Measurements from ENCODE around the gene BRD1.
A peak's percentile ranks its signal among the peaks of the same experiment; 100 is the strongest.
"Not testable (repeated sequence)": the region's sequence is repeated elsewhere in the genome, so short reads cannot be mapped to it uniquely, and the experiment has no call there.

The BRD1 gene

DNA sequence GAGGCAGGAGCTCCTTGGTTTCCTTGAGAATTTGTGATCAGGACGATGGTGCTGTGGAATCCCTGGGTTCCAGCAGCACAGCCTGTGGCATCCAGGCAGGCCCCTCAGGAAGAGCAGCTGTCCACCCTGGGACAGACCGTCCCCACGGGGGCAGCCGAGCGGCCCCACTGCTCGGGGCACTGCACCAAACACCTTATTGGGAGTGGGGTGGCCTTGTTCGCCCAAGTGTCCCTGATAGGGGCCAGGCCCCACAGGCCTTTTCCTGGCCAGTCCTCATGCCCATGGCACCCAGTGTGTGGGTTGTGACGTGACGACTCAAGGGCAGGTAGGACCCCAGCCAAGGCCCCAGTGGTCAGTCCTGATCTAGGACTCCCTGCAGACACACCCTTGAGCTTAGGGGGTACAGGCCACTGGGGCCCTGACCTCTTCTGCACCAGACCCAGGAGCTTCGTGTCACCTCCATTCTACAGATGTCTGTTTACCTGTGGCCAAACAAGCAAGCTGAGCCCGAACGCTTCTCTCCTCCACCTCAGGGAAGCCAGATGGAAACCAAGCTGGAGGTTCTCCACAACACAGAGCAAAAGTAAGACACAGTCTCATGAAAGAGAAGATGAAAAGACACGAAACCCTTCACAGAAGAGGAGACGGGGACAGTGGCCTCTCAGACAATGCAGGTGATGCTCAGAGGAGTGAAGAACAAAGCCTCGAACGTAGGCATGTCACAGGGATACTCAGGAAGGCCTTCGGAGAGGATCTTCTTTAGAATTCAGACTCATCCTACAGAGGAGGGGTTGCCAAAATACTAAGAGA, 1.6 kb upstream of the BRD1 start:
- H3K9me3 ChIP-seq (ENCODE audit: insufficient read depth, low read depth, low read length) = peaks cover 21% of the 10 kb centered on the region
- no peak overlapping the region for H3K9ac ChIP-seq (ENCODE audit: low read depth, low read length)
- no peaks in the 10 kb centered on the region for H3K27me3 ChIP-seq (ENCODE audit: insufficient read depth, low read length)
- peaks cover 13% of the 10 kb centered on the region for H3K36me3 ChIP-seq (ENCODE audit: insufficient read depth, low read depth, low read length)
- H3K27ac ChIP-seq (ENCODE audit: low read length) = no peak overlapping the region
- H3K4me1 ChIP-seq (ENCODE audit: insufficient read depth, low read length) = 0 out of 2 replicates have a peak, but pooled peaks cover 4% of the 10 kb centered on the region
- no peak overlapping the region for H3K4me3 ChIP-seq (ENCODE audit: low read length)

DNA sequence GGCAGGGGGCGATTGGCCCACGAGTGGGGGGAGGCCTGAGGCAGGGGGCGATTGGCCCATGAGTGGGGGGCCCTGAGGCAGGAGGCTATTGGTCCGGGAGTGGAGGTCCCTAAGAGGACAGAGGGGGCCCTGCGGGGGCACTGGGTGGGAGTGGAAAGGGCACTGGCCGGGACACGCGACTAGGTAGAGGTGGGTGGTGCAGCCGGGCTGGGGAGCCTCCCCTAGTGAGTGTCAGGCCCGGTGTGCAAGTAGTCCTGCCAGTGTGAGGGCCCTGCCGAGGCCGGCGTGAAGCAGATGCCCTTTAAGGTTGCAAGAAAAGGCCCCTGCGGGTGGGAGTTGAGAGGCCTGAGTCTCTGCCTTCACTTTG, 909 bp upstream of the BRD1 start:
- Histone ChIP-seq H3K9me3 (ENCODE audit: insufficient read depth, low read depth, low read length) (peaks cover 21% of the 10 kb centered on the region), H3K27ac (ENCODE audit: low read length) (no peak overlapping the region), H3K36me3 (ENCODE audit: insufficient read depth, low read depth, low read length) (peaks cover 20% of the 10 kb centered on the region), H3K9ac (ENCODE audit: low read depth, low read length) (no peak overlapping the region), H3K4me3 (ENCODE audit: low read length) (no peak overlapping the region), H3K4me1 (ENCODE audit: insufficient read depth, low read length) (0 out of 2 replicates have a peak, but pooled peaks cover 4% of the 10 kb centered on the region), H3K27me3 (ENCODE audit: insufficient read depth, low read length) (no peaks in the 10 kb centered on the region)

DNA sequence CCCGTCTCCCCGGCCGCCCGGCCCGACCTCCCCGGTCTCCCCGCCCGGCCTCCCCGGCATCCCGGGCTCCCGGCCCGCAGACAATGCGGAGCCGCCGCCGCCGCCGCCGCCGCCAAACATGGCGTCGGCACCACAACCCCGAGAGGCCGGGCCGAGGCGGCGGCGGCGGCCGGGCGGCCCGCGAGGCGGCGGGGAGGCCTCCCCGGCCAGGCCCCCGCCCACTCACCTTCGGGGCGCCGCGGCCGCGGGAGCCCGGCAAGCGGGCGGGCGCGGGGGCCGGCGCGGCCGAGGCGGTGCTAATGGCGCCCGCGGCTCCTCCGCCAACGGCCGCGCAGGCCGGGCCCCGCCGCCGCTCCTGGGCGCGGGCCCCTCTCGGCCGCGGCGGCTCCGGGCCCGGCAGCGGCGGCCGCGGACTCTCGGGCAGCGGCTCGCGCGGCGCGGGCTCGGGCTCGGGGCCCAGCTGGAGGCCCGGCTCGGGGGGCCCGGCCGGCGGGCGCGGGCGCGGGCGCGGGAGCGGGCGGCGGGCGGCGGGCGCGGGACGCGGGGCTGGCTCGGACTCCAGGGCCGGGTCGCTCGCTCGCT, 311 bp downstream of the BRD1 start:
- Histone ChIP-seq H3K27me3 (ENCODE audit: insufficient read depth, low read length) (no peaks in the 10 kb centered on the region), H3K4me3 (ENCODE audit: low read length) (peak overlapping the region; percentile 84; the same call in 1 of the 2 replicates), H3K36me3 (ENCODE audit: insufficient read depth, low read depth, low read length) (peaks cover 32% of the 10 kb centered on the region), H3K27ac (ENCODE audit: low read length) (no peak overlapping the region), H3K9ac (ENCODE audit: low read depth, low read length) (peak overlapping the region; percentile 85; the same call in 1 of the 2 replicates), H3K4me1 (ENCODE audit: insufficient read depth, low read length) (0 out of 2 replicates have a peak, but pooled peaks cover 4% of the 10 kb centered on the region), H3K9me3 (ENCODE audit: insufficient read depth, low read depth, low read length) (peaks cover 21% of the 10 kb centered on the region)

DNA sequence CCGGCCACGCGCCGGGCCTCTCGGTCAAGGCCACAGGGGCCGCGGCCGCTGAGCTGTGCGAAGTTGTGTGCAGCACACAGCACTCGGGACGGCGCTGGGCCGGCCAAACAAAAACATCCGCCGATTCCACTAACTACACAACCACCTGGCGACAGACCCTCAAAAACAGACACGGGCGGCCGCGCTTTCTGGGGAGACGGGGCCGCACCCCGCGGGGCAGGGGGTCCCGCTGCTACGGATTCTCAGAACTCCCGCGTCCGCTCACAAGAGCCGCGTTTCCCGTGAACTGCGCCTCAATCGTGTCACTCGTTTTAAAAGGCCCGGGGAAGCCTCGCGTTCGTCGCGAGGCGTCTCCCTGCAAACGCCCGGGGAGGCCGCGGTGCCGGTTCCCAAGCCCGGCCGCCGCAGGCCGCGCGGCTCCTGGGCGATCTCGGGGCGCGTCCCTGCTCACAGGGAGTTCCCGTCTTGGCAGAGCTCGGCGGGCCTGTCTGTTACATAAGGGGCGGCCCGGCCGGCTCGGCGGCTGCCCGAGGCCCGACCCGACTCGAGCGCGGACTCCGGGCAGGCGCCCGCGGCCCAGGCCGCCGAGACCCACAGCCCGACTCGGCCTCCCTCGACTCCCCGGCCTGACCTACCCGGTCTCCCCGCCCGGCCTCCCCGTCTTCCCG, 936 bp downstream of the BRD1 start:
- Histone ChIP-seq H3K4me1 (ENCODE audit: insufficient read depth, low read length) (0 out of 2 replicates have a peak, but pooled peaks cover 4% of the 10 kb centered on the region), H3K27me3 (ENCODE audit: insufficient read depth, low read length) (no peaks in the 10 kb centered on the region), H3K9me3 (ENCODE audit: insufficient read depth, low read depth, low read length) (peaks cover 19% of the 10 kb centered on the region), H3K9ac (ENCODE audit: low read depth, low read length) (peak overlapping the region; percentile 85), H3K27ac (ENCODE audit: low read length) (no peak overlapping the region), H3K4me3 (ENCODE audit: low read length) (peak overlapping the region; percentile 84), H3K36me3 (ENCODE audit: insufficient read depth, low read depth, low read length) (peaks cover 38% of the 10 kb centered on the region)

DNA sequence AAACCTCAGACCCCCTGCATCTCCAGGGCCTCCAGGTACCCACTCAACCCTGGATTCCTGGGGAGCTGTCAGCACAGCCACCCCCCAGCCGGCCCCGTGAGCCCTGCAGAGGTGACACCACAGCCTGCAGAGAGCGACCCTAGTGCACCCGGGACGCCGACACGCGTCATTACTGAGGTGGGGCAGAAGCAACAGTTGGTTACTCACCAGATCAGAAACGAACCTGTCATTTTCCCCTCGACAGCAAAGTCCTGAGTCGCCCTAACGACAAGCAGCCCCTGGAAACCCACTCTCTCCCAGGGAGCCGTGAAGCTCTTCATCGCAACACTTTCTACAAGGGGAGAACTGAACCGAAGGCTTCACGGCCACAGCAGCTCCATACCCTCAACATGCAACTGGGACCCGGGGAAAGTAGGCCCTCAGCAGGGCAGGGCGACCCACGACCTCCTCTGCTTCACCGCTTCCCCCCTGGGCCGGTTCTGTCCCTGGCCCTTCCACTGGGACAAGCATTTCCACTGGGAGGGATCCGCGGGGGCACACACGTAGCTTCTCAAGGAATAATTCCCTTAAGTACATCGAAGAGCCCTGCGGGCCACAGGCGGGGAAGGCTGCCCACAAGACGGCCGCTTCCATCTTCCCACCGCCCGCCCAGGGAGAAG, 1.6 kb downstream of the BRD1 start:
- no peaks in the 10 kb centered on the region for H3K27me3 ChIP-seq (ENCODE audit: insufficient read depth, low read length)
- no peak overlapping the region for H3K27ac ChIP-seq (ENCODE audit: low read length)
- H3K4me3 ChIP-seq (ENCODE audit: low read length) = peak overlapping the region; percentile 84
- H3K9me3 ChIP-seq (ENCODE audit: insufficient read depth, low read depth, low read length) = peaks cover 12% of the 10 kb centered on the region; the same call in 1 of the 2 replicates
- peak overlapping the region; percentile 85; the same call in 1 of the 2 replicates for H3K9ac ChIP-seq (ENCODE audit: low read depth, low read length)
- H3K36me3 ChIP-seq (ENCODE audit: insufficient read depth, low read depth, low read length) = peaks cover 45% of the 10 kb centered on the region
- 0 out of 2 replicates have a peak, but pooled peaks cover 4% of the 10 kb centered on the region for H3K4me1 ChIP-seq (ENCODE audit: insufficient read depth, low read length)

DNA sequence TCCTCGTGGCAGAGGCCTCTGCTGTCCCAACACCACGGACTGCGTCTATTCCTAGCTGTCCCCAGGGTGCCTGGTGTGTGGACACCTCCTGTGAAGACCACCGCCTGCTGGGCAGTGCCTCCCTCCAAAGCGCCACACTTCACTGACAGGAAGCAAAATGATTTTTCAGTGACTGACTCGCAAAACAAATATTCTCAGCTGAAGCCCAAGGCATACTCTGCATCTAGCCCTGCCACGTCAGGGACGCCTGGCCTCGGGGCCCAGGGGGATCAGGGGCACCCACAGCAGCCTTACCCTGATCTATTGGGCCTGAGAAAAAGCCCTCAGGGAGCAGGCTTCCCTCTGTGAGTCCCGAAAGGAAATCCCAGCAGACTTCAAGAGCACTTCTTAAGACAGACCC, 2.2 kb downstream of the BRD1 start:
- H3K4me3 ChIP-seq (ENCODE audit: low read length) = peak overlapping the region; percentile 84
- no peaks in the 10 kb centered on the region for H3K27me3 ChIP-seq (ENCODE audit: insufficient read depth, low read length)
- 0 out of 2 replicates have a peak, but pooled peaks cover 4% of the 10 kb centered on the region for H3K4me1 ChIP-seq (ENCODE audit: insufficient read depth, low read length)
- peak overlapping the region; percentile 85; the same call in 1 of the 2 replicates for H3K9ac ChIP-seq (ENCODE audit: low read depth, low read length)
- H3K27ac ChIP-seq (ENCODE audit: low read length) = no peak overlapping the region
- H3K9me3 ChIP-seq (ENCODE audit: insufficient read depth, low read depth, low read length) = peaks cover 6% of the 10 kb centered on the region; the same call in 1 of the 2 replicates
- peaks cover 51% of the 10 kb centered on the region for H3K36me3 ChIP-seq (ENCODE audit: insufficient read depth, low read depth, low read length)

DNA sequence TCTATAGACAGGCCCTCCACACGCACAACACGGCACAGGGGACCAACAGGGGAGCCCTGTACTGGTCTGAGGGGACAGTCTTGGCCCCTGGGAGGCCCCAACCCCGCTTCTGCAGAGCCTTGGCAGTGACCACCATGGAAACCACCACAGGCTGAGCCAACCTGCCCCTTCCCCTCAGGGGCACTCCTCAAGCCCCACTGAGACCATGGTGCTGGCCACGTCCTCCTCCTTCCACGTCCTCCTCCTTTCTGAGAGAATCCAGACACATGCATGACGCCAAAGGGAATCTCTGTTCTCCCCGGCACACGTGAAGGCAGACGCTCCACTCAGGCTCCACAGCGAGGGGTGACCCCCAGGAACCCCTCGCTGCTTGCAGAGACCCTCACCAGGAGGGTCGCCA, 2.7 kb downstream of the BRD1 start:
- Histone ChIP-seq H3K9me3 (ENCODE audit: insufficient read depth, low read depth, low read length) (0 out of 2 replicates have a peak, but pooled peaks cover 6% of the 10 kb centered on the region), H3K36me3 (ENCODE audit: insufficient read depth, low read depth, low read length) (peaks cover 56% of the 10 kb centered on the region), H3K9ac (ENCODE audit: low read depth, low read length) (no peak overlapping the region), H3K4me3 (ENCODE audit: low read length) (no peak overlapping the region), H3K27ac (ENCODE audit: low read length) (no peak overlapping the region), H3K27me3 (ENCODE audit: insufficient read depth, low read length) (no peaks in the 10 kb centered on the region), H3K4me1 (ENCODE audit: insufficient read depth, low read length) (0 out of 2 replicates have a peak, but pooled peaks cover 4% of the 10 kb centered on the region)

DNA sequence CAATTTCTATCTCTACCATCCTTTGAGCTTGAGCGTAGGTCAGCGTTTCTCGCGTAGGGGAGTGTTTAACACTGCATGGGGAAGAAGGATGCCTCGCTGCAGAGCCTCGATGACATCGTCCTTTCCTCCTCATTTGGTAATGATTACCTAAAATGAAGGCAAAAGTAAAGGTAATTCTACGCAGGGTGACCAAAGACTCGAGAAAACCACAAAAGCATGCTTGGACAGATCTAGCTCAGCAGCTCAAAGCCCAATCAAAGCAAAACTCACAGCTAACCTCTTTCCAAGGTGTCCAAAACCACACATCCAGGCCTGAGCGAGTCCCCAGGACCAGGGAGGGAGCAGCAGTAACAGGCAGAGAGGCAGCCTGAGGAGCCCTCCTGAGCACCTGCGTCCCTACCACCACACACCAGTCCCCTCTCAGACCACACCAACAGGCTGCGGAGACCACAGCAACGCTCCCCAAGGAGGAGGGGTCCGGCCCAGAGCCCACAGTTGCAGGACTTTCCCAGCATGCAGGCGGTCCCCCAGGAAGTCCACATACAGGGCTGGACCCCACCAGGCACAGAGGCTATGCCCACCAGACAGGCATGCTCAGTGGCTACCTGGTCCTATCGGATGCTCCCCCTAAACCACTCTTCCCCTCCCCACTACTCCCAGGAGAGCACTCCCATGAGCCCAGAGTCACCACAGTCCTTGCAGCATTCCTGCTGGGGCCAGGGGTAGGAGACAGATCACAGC, 3.3 kb downstream of the BRD1 start:
- Histone ChIP-seq H3K36me3 (ENCODE audit: insufficient read depth, low read depth, low read length) (peaks cover 59% of the 10 kb centered on the region), H3K4me3 (ENCODE audit: low read length) (no peak overlapping the region), H3K9me3 (ENCODE audit: insufficient read depth, low read depth, low read length) (0 out of 2 replicates have a peak, but pooled peaks cover 1% of the 10 kb centered on the region), H3K27me3 (ENCODE audit: insufficient read depth, low read length) (no peaks in the 10 kb centered on the region), H3K4me1 (ENCODE audit: insufficient read depth, low read length) (0 out of 2 replicates have a peak, but pooled peaks cover 4% of the 10 kb centered on the region), H3K9ac (ENCODE audit: low read depth, low read length) (no peak overlapping the region), H3K27ac (ENCODE audit: low read length) (no peak overlapping the region)

DNA sequence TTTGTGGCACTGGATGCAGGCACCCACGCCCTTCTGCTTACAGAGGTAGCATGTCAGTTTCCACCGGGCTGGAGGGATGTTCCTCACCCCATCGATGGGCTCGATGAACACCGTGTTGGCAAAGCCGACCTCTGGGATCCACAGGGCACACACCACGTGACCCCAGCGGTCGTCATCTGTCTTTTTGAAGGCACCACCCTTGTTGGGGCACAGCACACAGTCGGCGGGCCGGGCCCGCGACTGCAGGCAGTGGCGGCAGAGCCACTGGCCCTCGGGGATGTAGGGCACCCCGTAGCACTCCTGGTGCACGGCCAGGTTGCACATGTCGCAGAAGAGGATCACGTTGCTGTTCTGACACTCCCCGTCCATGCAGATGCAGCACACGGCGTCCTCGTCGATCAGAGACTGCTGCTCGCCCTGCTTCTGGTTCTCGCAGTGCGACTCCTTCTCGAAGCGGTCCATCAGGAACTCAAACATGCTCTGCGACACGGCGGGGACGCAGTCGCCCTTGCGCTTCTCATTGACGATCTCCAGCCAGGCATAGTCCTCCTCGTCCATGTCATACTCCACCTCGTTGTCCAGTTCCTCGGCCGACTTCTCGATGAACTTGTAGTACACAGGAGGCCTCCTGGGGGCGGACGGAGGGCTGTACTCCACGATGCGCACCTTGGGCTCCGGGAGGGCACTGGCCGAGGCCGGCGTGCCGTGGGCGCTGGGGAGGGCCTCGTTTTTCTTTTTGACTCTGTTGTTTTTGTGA, 4.2 kb downstream of the BRD1 start:
- Histone ChIP-seq H3K36me3 (ENCODE audit: insufficient read depth, low read depth, low read length) (peaks cover 68% of the 10 kb centered on the region), H3K27ac (ENCODE audit: low read length) (no peak overlapping the region), H3K4me3 (ENCODE audit: low read length) (no peak overlapping the region), H3K9ac (ENCODE audit: low read depth, low read length) (no peak overlapping the region), H3K27me3 (ENCODE audit: insufficient read depth, low read length) (no peaks in the 10 kb centered on the region), H3K4me1 (ENCODE audit: insufficient read depth, low read length) (0 out of 2 replicates have a peak, but pooled peaks cover 4% of the 10 kb centered on the region), H3K9me3 (ENCODE audit: insufficient read depth, low read depth, low read length) (no peaks in the 10 kb centered on the region)

DNA sequence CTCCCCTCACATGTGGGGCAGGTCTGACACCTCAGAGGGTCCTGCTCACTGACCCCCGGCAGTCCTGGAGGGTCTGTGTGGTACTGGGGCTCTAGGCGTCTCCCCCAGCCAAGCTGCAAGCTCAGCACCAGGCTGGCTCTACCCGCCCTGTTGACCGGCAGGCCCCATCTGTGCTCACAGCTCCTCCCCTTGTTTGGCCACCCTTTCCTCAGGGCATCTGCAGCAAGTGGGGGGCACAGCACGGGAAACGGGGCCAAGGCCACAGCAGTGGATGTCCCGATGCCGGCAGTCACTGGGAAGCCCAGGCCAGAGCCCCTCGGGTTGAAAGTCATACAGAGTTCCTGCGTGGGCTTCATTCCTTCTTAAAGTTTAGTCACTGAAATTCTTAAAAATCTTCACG, 5.9 kb downstream of the BRD1 start:
- peaks cover 85% of the 10 kb centered on the region for H3K36me3 ChIP-seq (ENCODE audit: insufficient read depth, low read depth, low read length)
- H3K9ac ChIP-seq (ENCODE audit: low read depth, low read length); H3K9me3 ChIP-seq (ENCODE audit: insufficient read depth, low read depth, low read length); H3K4me3 ChIP-seq (ENCODE audit: low read length); H3K27me3 ChIP-seq (ENCODE audit: insufficient read depth, low read length); H3K4me1 ChIP-seq (ENCODE audit: insufficient read depth, low read length); H3K27ac ChIP-seq (ENCODE audit: low read length): not testable (repeated sequence)

Data from iPS-20b (cell line).